Activated CD8-positive, alpha-beta memory T cell treated with anti-CD3 and anti-CD28 coated beads, Interleukin-2, amount 10 ng/mL, durations not matched to agents 7 days and 5 days (primary cell): ENCODE measurements around the gene CYB5B. TPM values are rescaled to one million over a fixed set of nuclear protein-coding genes. Genes with fewer than 3 reads are reported as not detected.
A peak's percentile ranks its signal among the peaks of the same experiment; 100 is the strongest.

Experiments
- ATAC-seq: fragments of 150-1000 bp; cut with Tn5 transposase; one replicate; pipeline ENCODE4 v1.10.0; 2021; ENCODE audit warnings: moderate library complexity
- CTCF ChIA-PET: fragments of 350-600 bp; sonication (Branson Sonifier 250); formaldehyde crosslinking; loops from one replicate; lab custom pipeline; 2021; ENCODE audit warnings: antibody characterized with exemption; lab: Charles Lee
- DNase-seq: peaks from one replicate; pipeline ENCODE4 v3.0.0-alpha.2; 2020
- H3K27ac Mint-ChIP-seq: one replicate; pipeline ENCODE4 v1.8.0; 2021; ENCODE audit warnings: mild to moderate bottlenecking, mixed read lengths
- H3K27me3 Mint-ChIP-seq: one replicate; pipeline ENCODE4 v1.8.0; 2021; ENCODE audit warnings: mixed read lengths
- H3K36me3 Mint-ChIP-seq: one replicate; pipeline ENCODE4 v1.8.0; 2021; ENCODE audit warnings: mild to moderate bottlenecking, mixed read lengths
- H3K4me1 Mint-ChIP-seq: one replicate; pipeline ENCODE4 v1.8.0; 2021; ENCODE audit warnings: mixed read lengths
- H3K4me3 Mint-ChIP-seq: one replicate; pipeline ENCODE4 v1.8.0; 2021; ENCODE audit warnings: mild to moderate bottlenecking, moderate library complexity, mixed read lengths
- H3K9me3 Mint-ChIP-seq: one replicate; pipeline ENCODE4 v1.8.0; 2022; ENCODE audit warnings: low read depth, mixed read lengths
- total RNA-seq, 2 experiments: library from RNA; stranded (reverse); gene quantifications; one replicate each; pipeline ENCODE4 v1.2.3, GENCODE V29; 2021

The CYB5B gene
- total RNA-seq: 100 to 1,000 TPM; 149 to 189 TPM

- CTCF ChIA-PET: interaction anchor here (1.1 to 1.5 kb wide), 2 partner anchors 14 to 28 kb away, joined by 4 to 9 read pairs; no protein-coding TSS in a partner anchor
- Mint-ChIP-seq H3K4me1 (peaks cover 46% of the 10 kb centered on the region), H3K9me3 (peaks cover 7% of the 10 kb centered on the region), H3K27me3 (no peaks in the 10 kb centered on the region), H3K27ac (peak within 1 kb of the TSS; percentile 90), H3K36me3 (peaks cover 34% of the 10 kb centered on the region), H3K4me3 (peak within 1 kb of the TSS; percentile 95)
- peak; percentile 99 for DNase-seq
- peak; percentile 97 for ATAC-seq
Measured at GRCh38 chr16:69424053-69424934, at the start of gene CYB5B. TSS of gene CYB5B (plus strand) at chr16:69424619. CDS start at chr16:69424684, 65 bp downstream.

DNA sequence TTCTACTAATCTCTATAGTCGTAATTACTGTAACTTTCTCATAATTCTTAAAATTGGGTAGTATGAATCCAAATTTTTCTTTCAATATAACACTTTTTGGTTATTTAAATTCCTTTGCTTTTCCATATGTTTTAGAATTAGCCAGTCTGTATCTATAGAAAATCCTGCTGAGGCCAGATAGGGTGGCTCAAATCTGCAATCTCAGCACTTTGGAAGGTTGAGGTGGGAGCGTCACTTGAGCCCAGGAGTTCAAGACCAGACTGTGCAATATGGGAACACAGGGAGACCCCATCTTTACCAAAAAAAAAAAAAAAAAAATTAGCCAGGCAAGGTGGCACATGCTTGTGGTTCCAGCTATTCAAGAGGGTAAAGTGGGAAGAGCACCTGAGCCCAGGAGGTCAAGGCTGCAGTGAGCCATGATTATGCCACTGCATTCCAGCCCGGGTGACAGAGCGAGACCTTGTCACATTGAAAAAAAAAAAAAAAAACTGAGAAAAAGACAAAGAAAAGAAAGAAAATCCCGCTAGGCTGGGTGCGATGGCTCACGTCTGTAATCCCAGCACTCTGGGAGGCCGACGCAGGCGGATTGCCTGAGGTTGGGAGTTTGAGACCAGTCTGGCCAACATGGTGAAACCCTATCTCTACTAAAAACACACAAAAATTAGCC is 47.9 kb upstream of the CYB5B start:
- peaks cover 16% of the 10 kb centered on the region for H3K4me1 Mint-ChIP-seq
- CTCF ChIA-PET: no interaction called here
- H3K36me3 Mint-ChIP-seq: peaks cover 40% of the 10 kb centered on the region
- H3K27me3 Mint-ChIP-seq: no peaks in the 10 kb centered on the region
- DNase-seq (no peak), ATAC-seq (no peak)
- H3K27ac Mint-ChIP-seq: no peak overlapping the region
- no peak overlapping the region for H3K4me3 Mint-ChIP-seq
- no peaks in the 10 kb centered on the region for H3K9me3 Mint-ChIP-seq

- CTCF ChIA-PET: interaction anchor here (2.8 kb wide), 1 partner anchor 18 kb away, joined by 8 read pairs; no protein-coding TSS in a partner anchor
- Mint-ChIP-seq H3K27ac (peak overlapping the region; percentile 6), H3K27me3 (no peaks in the 10 kb centered on the region), H3K4me3 (no peak overlapping the region), H3K36me3 (peaks cover 45% of the 10 kb centered on the region), H3K9me3 (no peaks in the 10 kb centered on the region), H3K4me1 (peaks cover 22% of the 10 kb centered on the region)
- DNase-seq: no peak
- ATAC-seq: no peak
Measured at GRCh38 chr16:69378036-69378435, 46.4 kb upstream of the CYB5B start.

DNA sequence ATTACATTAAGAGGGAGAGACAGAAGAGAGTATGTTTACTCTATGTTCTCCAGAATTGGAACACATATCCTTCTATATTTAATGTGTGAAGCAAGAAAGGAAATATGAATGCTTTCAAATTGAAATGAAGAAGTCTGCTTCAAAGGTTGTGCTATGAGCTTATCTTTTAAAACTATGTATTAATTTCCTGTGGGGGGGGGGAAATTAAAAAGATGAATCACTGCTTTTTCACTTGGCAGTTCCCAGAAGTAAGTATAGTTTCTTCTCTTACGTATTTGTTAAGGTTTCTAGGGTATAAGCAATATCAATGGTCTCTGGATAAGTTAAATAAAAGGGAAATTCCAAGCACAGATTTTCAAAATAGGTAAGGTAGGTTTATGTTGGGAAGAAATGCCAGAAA is 45.7 kb upstream of the CYB5B start:
- peaks cover 25% of the 10 kb centered on the region for H3K4me1 Mint-ChIP-seq
- no peaks in the 10 kb centered on the region for H3K9me3 Mint-ChIP-seq
- H3K4me3 Mint-ChIP-seq: no peak overlapping the region
- peaks cover 48% of the 10 kb centered on the region for H3K36me3 Mint-ChIP-seq
- H3K27ac Mint-ChIP-seq: no peak overlapping the region
- DNase-seq (no peak), ATAC-seq (no peak)
- CTCF ChIA-PET: interaction anchor here (0.8 to 2.8 kb wide), 4 partner anchors 17 to 41 kb away, joined by 3 to 8 read pairs (median 3); no protein-coding TSS in a partner anchor
- no peaks in the 10 kb centered on the region for H3K27me3 Mint-ChIP-seq

DNA sequence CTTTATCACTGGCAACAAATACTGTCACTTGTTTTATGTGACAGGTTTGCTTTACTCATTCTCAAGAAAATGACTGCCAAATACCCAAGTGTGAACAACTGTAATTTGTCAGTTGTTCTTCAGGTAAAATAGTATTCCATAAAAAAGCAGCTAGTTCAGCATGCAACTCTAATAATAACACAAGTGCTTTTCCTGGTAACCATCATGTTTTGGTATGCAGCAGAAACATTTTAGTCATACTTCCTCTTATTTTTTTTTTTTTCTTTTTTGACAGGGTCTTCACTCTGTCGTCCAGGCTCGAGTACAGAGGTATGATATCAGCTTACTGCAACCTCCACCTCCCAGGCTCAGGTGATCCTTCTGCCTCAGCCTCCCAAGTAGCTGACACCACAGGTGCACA is 43.2 kb upstream of the CYB5B start:
- ATAC-seq: no peak
- peaks cover 35% of the 10 kb centered on the region for H3K4me1 Mint-ChIP-seq
- no peak overlapping the region for H3K4me3 Mint-ChIP-seq
- DNase-seq: no peak
- CTCF ChIA-PET: no interaction called here
- peaks cover 56% of the 10 kb centered on the region for H3K36me3 Mint-ChIP-seq
- H3K27me3 Mint-ChIP-seq: no peaks in the 10 kb centered on the region
- H3K27ac Mint-ChIP-seq: no peak overlapping the region
- H3K9me3 Mint-ChIP-seq: no peaks in the 10 kb centered on the region

DNA sequence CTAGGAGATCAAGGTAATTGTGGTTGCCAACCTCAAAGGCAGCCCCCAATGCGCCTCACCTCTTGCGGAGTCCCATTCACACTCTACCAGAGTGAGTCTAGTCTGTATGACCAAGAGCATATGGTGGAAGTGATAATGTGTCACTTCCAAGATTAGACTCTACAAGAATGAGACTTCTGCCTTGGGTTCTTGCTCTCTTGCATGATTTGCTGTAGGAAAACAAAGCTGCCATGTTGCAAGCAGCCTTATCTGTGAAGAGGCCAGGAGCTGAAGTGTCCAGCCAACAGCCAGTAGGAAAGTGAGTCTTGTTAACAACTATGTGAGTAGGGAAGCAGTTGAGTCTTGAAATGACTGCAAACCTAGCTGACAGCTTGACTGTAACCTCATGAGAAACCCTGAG is 42.0 kb upstream of the CYB5B start:
- ATAC-seq (no peak), DNase-seq (no peak)
- H3K4me3 Mint-ChIP-seq: no peak overlapping the region
- no peaks in the 10 kb centered on the region for H3K9me3 Mint-ChIP-seq
- H3K27me3 Mint-ChIP-seq: no peaks in the 10 kb centered on the region
- H3K4me1 Mint-ChIP-seq: peaks cover 35% of the 10 kb centered on the region
- H3K36me3 Mint-ChIP-seq: peaks cover 55% of the 10 kb centered on the region
- CTCF ChIA-PET: interaction anchor here (0.6 to 1.4 kb wide), 4 partner anchors 42 to 869 kb away, joined by 3 to 4 read pairs (median 3); partner anchors contain the start of genes COG8, EXOSC6 and NIP7
- H3K27ac Mint-ChIP-seq: peak overlapping the region; percentile 42

- Mint-ChIP-seq H3K27ac (peak overlapping the region; percentile 90), H3K9me3 (no peaks in the 10 kb centered on the region), H3K4me3 (peak overlapping the region; percentile 93), H3K4me1 (peaks cover 31% of the 10 kb centered on the region), H3K27me3 (no peaks in the 10 kb centered on the region), H3K36me3 (peaks cover 37% of the 10 kb centered on the region)
- CTCF ChIA-PET: interaction anchor here (1.0 to 6.3 kb wide), 4 partner anchors 12 to 370 kb away, joined by 3 to 37 read pairs (median 4); partner anchors contain the start of genes NOB1 and PDF
- no peak for ATAC-seq
- DNase-seq: peak; percentile 4
Measured at GRCh38 chr16:69384974-69385373, 39.4 kb upstream of the CYB5B start.

DNA sequence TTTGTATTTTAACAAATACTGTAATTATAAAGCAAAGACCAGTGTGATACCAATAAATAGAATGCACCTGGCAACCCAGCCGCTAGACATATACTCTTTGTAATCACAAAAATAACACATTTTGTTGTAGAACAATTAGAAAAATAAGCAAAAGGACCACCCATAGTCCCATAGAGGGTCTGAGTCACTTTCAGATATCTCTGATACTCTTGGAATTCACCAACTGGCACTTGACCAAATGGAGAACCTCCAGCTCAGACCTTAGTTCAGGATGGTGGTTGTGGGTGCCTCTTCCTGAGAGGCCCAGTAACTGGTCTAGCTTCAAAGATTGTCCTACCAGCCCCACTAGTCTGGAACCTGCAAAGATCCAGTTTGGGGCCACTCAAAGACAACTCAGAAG is 37.8 kb upstream of the CYB5B start:
- H3K4me3 Mint-ChIP-seq: peak overlapping the region; percentile 93
- CTCF ChIA-PET: interaction anchor here (6.3 kb wide), 1 partner anchor 11 kb away, joined by 37 read pairs; no protein-coding TSS in a partner anchor

DNA sequence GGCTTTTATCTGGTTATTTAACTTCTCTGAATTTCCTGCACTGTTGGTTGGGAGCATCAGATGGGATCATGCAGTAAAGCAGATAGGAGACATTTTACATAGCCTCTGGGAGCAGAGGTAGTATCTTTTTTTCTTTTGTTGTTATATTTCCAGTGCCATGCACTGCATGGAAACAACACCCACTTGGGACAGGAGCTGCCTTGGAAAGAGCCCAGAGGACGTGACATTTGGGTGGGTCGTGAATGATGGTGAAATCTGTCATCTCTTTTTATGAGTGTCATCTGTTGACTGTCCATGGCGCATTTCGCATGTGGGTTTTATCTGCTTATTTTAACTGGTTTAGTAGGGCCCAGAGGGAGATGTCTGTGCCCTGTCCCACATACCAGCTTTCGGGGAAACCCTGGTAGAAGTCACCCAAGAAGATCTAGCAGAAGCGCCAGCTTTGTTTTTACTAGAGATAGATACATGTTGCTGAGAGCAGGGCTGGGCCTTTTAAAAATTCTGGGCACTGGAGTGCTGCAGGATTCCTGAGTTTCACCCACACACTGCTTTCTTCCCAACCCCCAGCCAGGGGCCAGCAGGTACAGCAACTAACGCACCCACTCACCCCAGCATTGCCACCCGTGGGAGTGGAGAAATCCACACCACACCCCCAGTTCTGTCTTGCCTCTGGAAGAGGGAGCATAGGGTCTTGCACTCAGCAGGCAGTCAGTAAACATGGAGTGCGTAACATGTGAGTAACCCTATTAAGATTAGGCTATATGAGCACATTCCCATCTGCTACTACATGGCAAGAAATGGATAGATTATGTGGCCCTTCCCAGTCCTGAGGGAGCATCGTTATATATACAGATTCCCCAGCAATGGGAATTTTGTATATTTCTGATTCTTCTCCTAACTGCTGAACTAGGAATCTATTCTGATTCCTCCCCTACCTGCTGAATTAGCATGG is 30.2 kb upstream of the CYB5B start:
- Mint-ChIP-seq H3K27ac (no peak overlapping the region), H3K36me3 (no peaks in the 10 kb centered on the region), H3K27me3 (peaks cover 14% of the 10 kb centered on the region), H3K9me3 (no peaks in the 10 kb centered on the region), H3K4me1 (peaks cover 14% of the 10 kb centered on the region), H3K4me3 (no peak overlapping the region)
- DNase-seq (no peak), ATAC-seq (no peak)
- CTCF ChIA-PET: interaction anchor here (0.8 to 3.1 kb wide), 5 partner anchors 10 to 536 kb away, joined by 3 to 28 read pairs (median 5); partner anchors contain the start of gene NOB1

More for the DNA sequence above, 37.8 kb upstream of the CYB5B start:
- no peak for ATAC-seq
- peak; percentile 35 for DNase-seq
- H3K4me1 Mint-ChIP-seq: peaks cover 26% of the 10 kb centered on the region
- H3K27me3 Mint-ChIP-seq: no peaks in the 10 kb centered on the region
- no peaks in the 10 kb centered on the region for H3K9me3 Mint-ChIP-seq
- H3K36me3 Mint-ChIP-seq: peaks cover 28% of the 10 kb centered on the region
- peak overlapping the region; percentile 91 for H3K27ac Mint-ChIP-seq

DNA sequence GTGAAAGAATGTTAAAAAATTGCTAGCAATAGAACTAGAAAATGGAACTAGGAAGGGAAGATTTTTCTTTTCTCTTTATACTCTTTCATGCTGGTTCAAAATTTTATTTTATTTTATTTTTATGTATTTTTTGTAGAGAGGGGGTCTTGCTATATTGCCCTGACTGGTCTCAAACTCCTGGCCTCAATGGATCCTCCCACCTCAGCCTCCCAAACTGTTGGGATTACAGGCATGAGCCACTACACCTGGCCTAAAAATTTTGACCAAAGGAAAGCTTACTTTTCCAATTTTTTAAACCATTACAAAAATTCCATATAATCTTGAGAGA is 28.6 kb upstream of the CYB5B start:
- Mint-ChIP-seq H3K4me1 (peaks cover 20% of the 10 kb centered on the region), H3K9me3 (no peaks in the 10 kb centered on the region), H3K4me3 (no peak overlapping the region), H3K27me3 (peaks cover 14% of the 10 kb centered on the region), H3K27ac (peak overlapping the region; percentile 42), H3K36me3 (no peaks in the 10 kb centered on the region)
- no peak for ATAC-seq
- CTCF ChIA-PET: interaction anchor here (0.7 to 3.9 kb wide), 47 partner anchors 9 to 1169 kb away, joined by 3 to 37 read pairs (median 4); partner anchors contain the start of genes CYB5B, NOB1, NQO1 and TERF2
- DNase-seq: no peak

DNA sequence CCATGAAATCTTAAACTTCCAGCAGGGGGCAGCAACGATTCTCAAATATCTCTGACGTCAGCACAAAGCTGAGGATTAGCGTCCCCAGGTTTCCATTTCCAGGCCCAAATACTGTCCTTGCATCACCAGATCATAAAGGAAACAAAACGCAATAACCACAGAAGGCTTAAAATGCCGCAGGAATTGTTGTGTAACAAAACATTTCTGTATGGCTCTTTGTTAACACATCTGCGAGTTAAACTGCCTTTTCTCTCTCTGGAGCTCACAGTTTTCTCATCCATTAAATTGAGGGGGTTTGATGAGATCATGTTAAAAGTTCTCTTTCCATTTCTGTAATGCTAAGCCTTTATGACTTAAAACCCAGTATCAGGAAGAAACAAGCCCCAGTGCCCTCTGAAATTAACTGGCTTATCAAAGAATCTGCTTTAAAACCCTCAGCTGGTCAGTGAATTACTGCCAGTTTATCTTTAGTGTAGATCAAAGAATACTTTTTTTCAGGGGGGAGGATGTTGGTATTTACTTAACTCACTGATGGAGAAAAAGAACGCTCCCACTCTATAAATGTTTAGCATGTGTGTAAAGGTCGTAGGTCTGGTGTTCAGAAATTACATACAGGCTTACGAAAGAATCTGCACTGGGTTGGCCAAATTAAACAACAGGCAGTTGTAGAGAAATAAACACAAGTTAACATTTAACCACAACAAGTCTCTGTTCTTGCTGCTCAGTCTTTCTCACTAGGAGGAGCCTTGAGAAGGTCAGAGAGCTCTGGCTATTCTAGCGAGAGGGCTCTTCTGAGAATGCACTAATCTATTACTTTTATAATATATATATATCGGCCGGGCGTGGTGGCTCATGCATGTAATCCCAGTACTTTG is 28.0 kb upstream of the CYB5B start:
- H3K4me3 Mint-ChIP-seq: no peak overlapping the region
- no peaks in the 10 kb centered on the region for H3K36me3 Mint-ChIP-seq
- peaks cover 20% of the 10 kb centered on the region for H3K4me1 Mint-ChIP-seq
- peak; percentile 81 for DNase-seq
- peak overlapping the region; percentile 42 for H3K27ac Mint-ChIP-seq
- CTCF ChIA-PET: interaction anchor here (0.6 to 3.9 kb wide), 50 partner anchors 9 to 1170 kb away, joined by 3 to 37 read pairs (median 4); partner anchors contain the start of genes CYB5B, NOB1, NQO1 and TERF2
- H3K9me3 Mint-ChIP-seq: no peaks in the 10 kb centered on the region
- ATAC-seq: peak; percentile 76
- peaks cover 14% of the 10 kb centered on the region for H3K27me3 Mint-ChIP-seq
